Measurements from ENCODE around the gene LCN6. TPM values are rescaled to one million over a fixed set of nuclear protein-coding genes. Genes with fewer than 3 reads are reported as not detected.

Gene LCN6
- total and polyA plus RNA-seq, 9 of the 15 experiments (the other 6 are each of a cell fraction or from before 2014, with no cell fraction given) = 0.10 to 0.45 (median 0.37) TPM; not detected in 5

DNA sequence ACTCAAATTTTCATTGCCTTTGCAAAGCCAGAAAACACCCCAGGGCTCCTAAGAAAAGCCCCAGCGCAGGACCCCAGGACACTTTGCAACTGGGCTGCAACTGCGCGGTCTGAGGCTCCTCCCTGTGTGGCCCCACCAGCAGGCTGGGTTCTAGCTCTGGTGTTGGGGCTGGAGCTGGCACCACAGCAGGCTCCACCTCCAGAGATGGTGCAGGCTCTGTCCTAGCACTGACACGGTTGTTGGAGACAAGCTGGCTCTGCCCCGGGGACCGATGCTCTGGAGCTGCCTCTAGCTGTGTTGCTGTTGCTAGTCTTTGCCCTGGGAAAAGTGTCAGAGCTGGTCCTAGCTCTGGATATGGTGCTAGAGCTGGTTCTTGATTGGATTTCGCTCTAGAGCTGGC lies 19.2 kb downstream of the LCN6 start:
- Histone ChIP-seq H3K4me1 (replicated peaks in 1 of 2; ENCODE audit: control insufficient read depth in 2 of 2, insufficient read depth in 2 of 2, low read length in 2 of 2) (peaks cover 29 to 75% of the 10 kb centered on the region in 2 experiments; a peak in 4 of 5 replicates), H3K27ac (ENCODE audit: extremely low read depth, low read depth, low read length) (no peak overlapping the region), H3K9me3 (replicated peaks; ENCODE audit: control insufficient read depth, insufficient read depth, low read depth, low read length) (no peaks in the 10 kb centered on the region), H3K36me3 (ENCODE audit: control insufficient read depth, insufficient read depth, low read length) (peaks cover 46% of the 10 kb centered on the region), H3K9me1 (ENCODE audit: control insufficient read depth, insufficient read depth, low read length) (peaks cover 8% of the 10 kb centered on the region), H3K27me3 (ENCODE audit: control insufficient read depth in 2 of 2, insufficient read depth in 2 of 2, low read length in 2 of 2) (no peaks in the 10 kb centered on the region), H4K20me1 (replicated peaks; ENCODE audit: control insufficient read depth, insufficient read depth, low read length) (peaks cover 27% of the 10 kb centered on the region), H2AFZ (ENCODE audit: low read depth, low read length) (no peak overlapping the region; the same call in 1 of the 2 replicates), H3K4me3 (peak overlapping the region; percentile 67), H3K79me2 (ENCODE audit: control insufficient read depth, insufficient read depth, low read length) (peaks cover 70% of the 10 kb centered on the region), H3K9ac (ENCODE audit: insufficient read depth in 1 of 2, low read depth in 2 of 2, low read length in 2 of 2) (peak overlapping the region; percentile 90 to 100), H3K4me2 (ENCODE audit: insufficient read depth, low read length) (peak overlapping the region; percentile 95)
- peak; percentile 6 for ATAC-seq
- peak; percentile 32 for FAIRE-seq
- intact Hi-C loops (cut with micrococcal nuclease) (no loop called here), in situ Hi-C loops (cut with MboI) (no loop called here)
- POLR2A ChIA-PET = interaction anchor here (0.6 to 5.3 kb wide), 14 partner anchors 8 to 542 kb away, joined by 3 to 44 read pairs (median 8); partner anchors contain the start of genes DIPK1B, LCN10, LCN6 and LCN8
- DNase-seq (ENCODE audit: extremely low read depth in 1 of 4, low spot score in 3 of 4) = no peak
- CTCF ChIA-PET (ENCODE audit: low intra/inter-chr PET ratio) = no interaction called here
- WGBS (ENCODE audit: insufficient coverage, low coverage, missing lambda C conversion rate) = 43% methylated on average over 7 of the region's 7 CpGs
- no TSS peak for BruUV-seq (replicated peaks)
- TF ChIP-seq ZNF785 (CRISPR knock-in tag; IDR thresholded peaks at IDR 0.05) = no peak
- no peak for TF ChIP-seq ILK (tag; IDR thresholded peaks at IDR 0.05; ENCODE audit: borderline replicate concordance, low read depth)
- 0 out of 2 replicates have a peak, but pooled peaks have one; percentile 28 for TF ChIP-seq SP1 (CRISPR knock-in tag; IDR thresholded peaks at IDR 0.05)
- TF ChIP-seq PHB (CRISPR knock-in tag; IDR thresholded peaks at IDR 0.05) = no peak
- no peak for TF ChIP-seq CEBPG (CRISPR knock-in tag; IDR thresholded peaks at IDR 0.05)
- no peak for TF ChIP-seq CEBPG (tag; conservative IDR thresholded peaks at IDR 0.05 in 1 of 2, IDR thresholded peaks at IDR 0.05 in 1 of 2)
- TF ChIP-seq JUN (IDR thresholded peaks at IDR 0.05; ENCODE audit: borderline replicate concordance, low read depth, low read length) = no peak
- TF ChIP-seq JUN (CRISPR knock-in tag; IDR thresholded peaks at IDR 0.05; ENCODE audit: borderline replicate concordance) = 0 out of 2 replicates have a peak, but pooled peaks have one; percentile 28
- no peak for TF ChIP-seq ZNF384 (IDR thresholded peaks at IDR 0.05; ENCODE audit: low read depth, low read length)
- TF ChIP-seq, protein P1, sequence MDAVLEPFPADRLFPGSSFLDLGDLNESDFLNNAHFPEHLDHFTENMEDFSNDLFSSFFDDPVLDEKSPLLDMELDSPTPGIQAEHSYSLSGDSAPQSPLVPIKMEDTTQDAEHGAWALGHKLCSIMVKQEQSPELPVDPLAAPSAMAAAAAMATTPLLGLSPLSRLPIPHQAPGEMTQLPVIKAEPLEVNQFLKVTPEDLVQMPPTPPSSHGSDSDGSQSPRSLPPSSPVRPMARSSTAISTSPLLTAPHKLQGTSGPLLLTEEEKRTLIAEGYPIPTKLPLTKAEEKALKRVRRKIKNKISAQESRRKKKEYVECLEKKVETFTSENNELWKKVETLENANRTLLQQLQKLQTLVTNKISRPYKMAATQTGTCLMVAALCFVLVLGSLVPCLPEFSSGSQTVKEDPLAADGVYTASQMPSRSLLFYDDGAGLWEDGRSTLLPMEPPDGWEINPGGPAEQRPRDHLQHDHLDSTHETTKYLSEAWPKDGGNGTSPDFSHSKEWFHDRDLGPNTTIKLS (IDR thresholded peaks at IDR 0.05; ENCODE audit: borderline replicate concordance, low read depth) = peak; percentile 76; the same call in 1 of the 2 replicates
- TF ChIP-seq SREBF1 (IDR thresholded peaks at IDR 0.05; ENCODE audit: borderline replicate concordance, low read depth, low read length) = no peak
- TF ChIP-seq POLR2B (IDR thresholded peaks at IDR 0.05; ENCODE audit: low read depth, partially characterized antibody) = no peak
- TF ChIP-seq, protein P2, sequence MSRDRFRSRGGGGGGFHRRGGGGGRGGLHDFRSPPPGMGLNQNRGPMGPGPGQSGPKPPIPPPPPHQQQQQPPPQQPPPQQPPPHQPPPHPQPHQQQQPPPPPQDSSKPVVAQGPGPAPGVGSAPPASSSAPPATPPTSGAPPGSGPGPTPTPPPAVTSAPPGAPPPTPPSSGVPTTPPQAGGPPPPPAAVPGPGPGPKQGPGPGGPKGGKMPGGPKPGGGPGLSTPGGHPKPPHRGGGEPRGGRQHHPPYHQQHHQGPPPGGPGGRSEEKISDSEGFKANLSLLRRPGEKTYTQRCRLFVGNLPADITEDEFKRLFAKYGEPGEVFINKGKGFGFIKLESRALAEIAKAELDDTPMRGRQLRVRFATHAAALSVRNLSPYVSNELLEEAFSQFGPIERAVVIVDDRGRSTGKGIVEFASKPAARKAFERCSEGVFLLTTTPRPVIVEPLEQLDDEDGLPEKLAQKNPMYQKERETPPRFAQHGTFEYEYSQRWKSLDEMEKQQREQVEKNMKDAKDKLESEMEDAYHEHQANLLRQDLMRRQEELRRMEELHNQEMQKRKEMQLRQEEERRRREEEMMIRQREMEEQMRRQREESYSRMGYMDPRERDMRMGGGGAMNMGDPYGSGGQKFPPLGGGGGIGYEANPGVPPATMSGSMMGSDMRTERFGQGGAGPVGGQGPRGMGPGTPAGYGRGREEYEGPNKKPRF (IDR thresholded peaks at IDR 0.05; ENCODE audit: low read depth, low read length) = no peak
- TF ChIP-seq, protein P3, sequence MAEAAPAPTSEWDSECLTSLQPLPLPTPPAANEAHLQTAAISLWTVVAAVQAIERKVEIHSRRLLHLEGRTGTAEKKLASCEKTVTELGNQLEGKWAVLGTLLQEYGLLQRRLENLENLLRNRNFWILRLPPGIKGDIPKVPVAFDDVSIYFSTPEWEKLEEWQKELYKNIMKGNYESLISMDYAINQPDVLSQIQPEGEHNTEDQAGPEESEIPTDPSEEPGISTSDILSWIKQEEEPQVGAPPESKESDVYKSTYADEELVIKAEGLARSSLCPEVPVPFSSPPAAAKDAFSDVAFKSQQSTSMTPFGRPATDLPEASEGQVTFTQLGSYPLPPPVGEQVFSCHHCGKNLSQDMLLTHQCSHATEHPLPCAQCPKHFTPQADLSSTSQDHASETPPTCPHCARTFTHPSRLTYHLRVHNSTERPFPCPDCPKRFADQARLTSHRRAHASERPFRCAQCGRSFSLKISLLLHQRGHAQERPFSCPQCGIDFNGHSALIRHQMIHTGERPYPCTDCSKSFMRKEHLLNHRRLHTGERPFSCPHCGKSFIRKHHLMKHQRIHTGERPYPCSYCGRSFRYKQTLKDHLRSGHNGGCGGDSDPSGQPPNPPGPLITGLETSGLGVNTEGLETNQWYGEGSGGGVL (CRISPR knock-in tag; IDR thresholded peaks at IDR 0.05) = no peak
- no peak for TF ChIP-seq POLR3G (IDR thresholded peaks at IDR 0.05; ENCODE audit: extremely low read depth, insufficient read length, insufficient replicate concordance)
- 0 out of 2 replicates have a peak, but pooled peaks have one; percentile 2 for TF ChIP-seq ETV5 (CRISPR knock-in tag; IDR thresholded peaks at IDR 0.05; ENCODE audit: low read depth)
- no peak for TF ChIP-seq MCM7 (IDR thresholded peaks at IDR 0.05)
- TF ChIP-seq FOXK1 (CRISPR knock-in tag; IDR thresholded peaks at IDR 0.05; ENCODE audit: borderline replicate concordance) = no peak
- TF ChIP-seq TAL1 (IDR thresholded peaks at IDR 0.05) = no peak

All from K562 (cell line).